GM18867 (cell line): ENCODE measurements around the gene FANCE.
"Not testable (repeated sequence)": the region's sequence is repeated elsewhere in the genome, so short reads cannot be mapped to it uniquely, and the experiment has no call there.

Experiments used
- ATAC-seq: cut with Tn5 transposase; IDR thresholded peaks from one replicate; pipeline ENCODE4 v1.9.1; 2021; ENCODE audit warnings: mild to moderate bottlenecking, moderate library complexity; ENCODE audit not compliant: unreplicated experiment

FANCE gene

GRCh38 chr6:35496036-35496840, 44.1 kb downstream of the FANCE start:
- ATAC-seq: no peak

- peak; percentile 53 for ATAC-seq
These were observed 44.9 kb downstream of the FANCE start, which contains the start of gene TEAD3 for GRCh38 chr6:35496841-35497570. Gene TEAD3, minus strand, starts transcription at chr6:35497079.

GRCh38 chr6:35497571-35498421, 45.7 kb downstream of the FANCE start:
- ATAC-seq: no peak

- ATAC-seq: no peak
These were observed 46.4 kb downstream of the FANCE start for GRCh38 chr6:35498422-35499067.

GRCh38 chr6:35499372-35499771, 47.2 kb downstream of the FANCE start:
- no peak for ATAC-seq

- no peak for ATAC-seq
These were observed 48.6 kb downstream of the FANCE start for GRCh38 chr6:35500782-35501181.

GRCh38 chr6:35501784-35502183, 49.6 kb downstream of the FANCE start:
- no peak for ATAC-seq

- ATAC-seq: no peak
These were observed 51.4 kb downstream of the FANCE start for GRCh38 chr6:35503534-35503933.

- ATAC-seq: no peak
These were observed 53.9 kb downstream of the FANCE start for GRCh38 chr6:35505999-35506412.

- no peak for ATAC-seq
These were observed 54.4 kb downstream of the FANCE start for GRCh38 chr6:35506536-35506935.

- no peak for ATAC-seq
These were observed 55.1 kb downstream of the FANCE start for GRCh38 chr6:35507221-35507620.

- ATAC-seq: no peak
These were observed 55.9 kb downstream of the FANCE start for GRCh38 chr6:35508027-35508426.

- no peak for ATAC-seq
These were observed 56.4 kb downstream of the FANCE start for GRCh38 chr6:35508542-35508941.

- no peak for ATAC-seq
These were observed 58.9 kb downstream of the FANCE start for GRCh38 chr6:35510916-35511561.

GRCh38 chr6:35511562-35511941, 59.4 kb downstream of the FANCE start:
- ATAC-seq: no peak

- ATAC-seq: no peak
These were observed 59.9 kb downstream of the FANCE start for GRCh38 chr6:35512006-35512405.

GRCh38 chr6:35512740-35513139, 60.6 kb downstream of the FANCE start, which contains the start of gene TULP1:
Gene TULP1, minus strand, starts transcription at chr6:35512896. Its CDS starts 38 bp downstream, at chr6:35512858.
- ATAC-seq: no peak

- ATAC-seq: no peak
These were observed 62.4 kb downstream of the FANCE start for GRCh38 chr6:35514587-35514986.

- not testable (repeated sequence) for ATAC-seq
These were observed 63.8 kb downstream of the FANCE start for GRCh38 chr6:35515939-35516338.
